ENCODE data around the gene PRMT6. TPM values are rescaled to one million over a fixed set of nuclear protein-coding genes. Genes with fewer than 3 reads are reported as not detected.

The PRMT6 gene
- total and polyA plus RNA-seq, 10 of the 15 experiments (the other 5 are each of a cell fraction or from before 2014, with no cell fraction given) = 6.0 to 38.6 (median 26.3) TPM

DNA sequence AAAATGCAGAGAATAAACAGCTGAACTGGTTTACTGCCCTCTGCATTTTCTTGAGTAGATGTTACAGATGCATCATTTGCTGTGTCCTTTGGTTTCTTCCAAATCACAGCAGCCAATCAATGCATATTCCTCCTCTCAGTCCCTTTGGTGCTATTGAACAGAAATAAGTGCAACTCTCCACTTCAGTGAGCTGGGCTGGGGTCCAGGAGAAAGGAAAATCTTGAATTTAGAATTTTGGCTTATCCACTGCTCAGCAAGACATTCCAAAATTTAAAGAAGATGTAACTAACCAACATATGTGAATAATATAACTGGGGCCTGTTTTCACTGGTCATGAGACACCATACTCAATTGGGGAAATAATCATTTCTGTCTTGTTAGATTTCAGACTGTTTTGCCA is 39.2 kb downstream of the PRMT6 start:
- FAIRE-seq = no peak

More for the DNA sequence above, 39.2 kb downstream of the PRMT6 start:
- H3K27me3 ChIP-seq (replicated peaks in 1 of 2; ENCODE audit: control insufficient read depth in 2 of 2, insufficient read depth in 2 of 2, low read length in 1 of 2) = no peaks in the 10 kb centered on the region
- no peak overlapping the region for H3K4me3 ChIP-seq
- no peaks in the 10 kb centered on the region for H3K4me1 ChIP-seq (ENCODE audit: control insufficient read depth, insufficient read depth, low read length)
- ChIA-PET SMC1A (ENCODE audit: uncharacterized antibody, unreplicated experiment) (no interaction called here), POLR2A (no interaction called here), CTCF (no interaction called here), RAD21 (ENCODE audit: unreplicated experiment) (no interaction called here)
- H3K27ac ChIP-seq (ENCODE audit: control insufficient read depth, insufficient read depth) = no peak overlapping the region
- H2AFZ ChIP-seq (ENCODE audit: control insufficient read depth, low read depth, low read length) = no peak overlapping the region
- in situ Hi-C loops (cut with MboI) = no loop called here
- H3K4me2 ChIP-seq (ENCODE audit: control insufficient read depth, insufficient read depth) = no peak overlapping the region
- TF ChIP-seq NBN (IDR thresholded peaks at IDR 0.05) (no peak), FOS (IDR thresholded peaks at IDR 0.05; ENCODE audit: borderline replicate concordance, extremely low read depth, insufficient read length) (no peak), ZBED1 (IDR thresholded peaks at IDR 0.05; ENCODE audit: borderline replicate concordance) (no peak), NR2F1 (conservative IDR thresholded peaks at IDR 0.05) (no peak), ZNF384 (IDR thresholded peaks at IDR 0.05; ENCODE audit: borderline replicate concordance, low read depth, low read length) (no peak), HCFC1 (IDR thresholded peaks at IDR 0.05; ENCODE audit: low read length) (no peak), BMI1 (IDR thresholded peaks at IDR 0.05; ENCODE audit: borderline replicate concordance) (no peak), CHD2 (IDR thresholded peaks at IDR 0.05; ENCODE audit: borderline replicate concordance, low read depth, low read length) (no peak), POU2F2 (IDR thresholded peaks at IDR 0.05; ENCODE audit: borderline replicate concordance, low read depth, low read length) (no peak), ESRRA (IDR thresholded peaks at IDR 0.05; ENCODE audit: low read length) (no peak), ZNF274 (IDR thresholded peaks at IDR 0.05; ENCODE audit: insufficient read depth, insufficient read length) (no peak)
- TF ChIP-seq, protein P1, sequence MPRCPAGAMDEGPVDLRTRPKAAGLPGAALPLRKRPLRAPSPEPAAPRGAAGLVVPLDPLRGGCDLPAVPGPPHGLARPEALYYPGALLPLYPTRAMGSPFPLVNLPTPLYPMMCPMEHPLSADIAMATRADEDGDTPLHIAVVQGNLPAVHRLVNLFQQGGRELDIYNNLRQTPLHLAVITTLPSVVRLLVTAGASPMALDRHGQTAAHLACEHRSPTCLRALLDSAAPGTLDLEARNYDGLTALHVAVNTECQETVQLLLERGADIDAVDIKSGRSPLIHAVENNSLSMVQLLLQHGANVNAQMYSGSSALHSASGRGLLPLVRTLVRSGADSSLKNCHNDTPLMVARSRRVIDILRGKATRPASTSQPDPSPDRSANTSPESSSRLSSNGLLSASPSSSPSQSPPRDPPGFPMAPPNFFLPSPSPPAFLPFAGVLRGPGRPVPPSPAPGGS (IDR thresholded peaks at IDR 0.05; ENCODE audit: borderline replicate concordance, insufficient read depth, low read depth, low read length, poor library complexity, severe bottlenecking) = no peak
- TF ChIP-seq, protein P2, sequence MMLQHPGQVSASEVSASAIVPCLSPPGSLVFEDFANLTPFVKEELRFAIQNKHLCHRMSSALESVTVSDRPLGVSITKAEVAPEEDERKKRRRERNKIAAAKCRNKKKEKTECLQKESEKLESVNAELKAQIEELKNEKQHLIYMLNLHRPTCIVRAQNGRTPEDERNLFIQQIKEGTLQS (IDR thresholded peaks at IDR 0.05; ENCODE audit: borderline replicate concordance, extremely low read depth, low read depth, low read length) = no peak
- TF ChIP-seq, protein P3, sequence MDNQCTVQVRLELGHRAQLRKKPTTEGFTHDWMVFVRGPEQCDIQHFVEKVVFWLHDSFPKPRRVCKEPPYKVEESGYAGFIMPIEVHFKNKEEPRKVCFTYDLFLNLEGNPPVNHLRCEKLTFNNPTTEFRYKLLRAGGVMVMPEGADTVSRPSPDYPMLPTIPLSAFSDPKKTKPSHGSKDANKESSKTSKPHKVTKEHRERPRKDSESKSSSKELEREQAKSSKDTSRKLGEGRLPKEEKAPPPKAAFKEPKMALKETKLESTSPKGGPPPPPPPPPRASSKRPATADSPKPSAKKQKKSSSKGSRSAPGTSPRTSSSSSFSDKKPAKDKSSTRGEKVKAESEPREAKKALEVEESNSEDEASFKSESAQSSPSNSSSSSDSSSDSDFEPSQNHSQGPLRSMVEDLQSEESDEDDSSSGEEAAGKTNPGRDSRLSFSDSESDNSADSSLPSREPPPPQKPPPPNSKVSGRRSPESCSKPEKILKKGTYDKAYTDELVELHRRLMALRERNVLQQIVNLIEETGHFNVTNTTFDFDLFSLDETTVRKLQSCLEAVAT (IDR thresholded peaks at IDR 0.05) = no peak
- TF ChIP-seq, protein P4, sequence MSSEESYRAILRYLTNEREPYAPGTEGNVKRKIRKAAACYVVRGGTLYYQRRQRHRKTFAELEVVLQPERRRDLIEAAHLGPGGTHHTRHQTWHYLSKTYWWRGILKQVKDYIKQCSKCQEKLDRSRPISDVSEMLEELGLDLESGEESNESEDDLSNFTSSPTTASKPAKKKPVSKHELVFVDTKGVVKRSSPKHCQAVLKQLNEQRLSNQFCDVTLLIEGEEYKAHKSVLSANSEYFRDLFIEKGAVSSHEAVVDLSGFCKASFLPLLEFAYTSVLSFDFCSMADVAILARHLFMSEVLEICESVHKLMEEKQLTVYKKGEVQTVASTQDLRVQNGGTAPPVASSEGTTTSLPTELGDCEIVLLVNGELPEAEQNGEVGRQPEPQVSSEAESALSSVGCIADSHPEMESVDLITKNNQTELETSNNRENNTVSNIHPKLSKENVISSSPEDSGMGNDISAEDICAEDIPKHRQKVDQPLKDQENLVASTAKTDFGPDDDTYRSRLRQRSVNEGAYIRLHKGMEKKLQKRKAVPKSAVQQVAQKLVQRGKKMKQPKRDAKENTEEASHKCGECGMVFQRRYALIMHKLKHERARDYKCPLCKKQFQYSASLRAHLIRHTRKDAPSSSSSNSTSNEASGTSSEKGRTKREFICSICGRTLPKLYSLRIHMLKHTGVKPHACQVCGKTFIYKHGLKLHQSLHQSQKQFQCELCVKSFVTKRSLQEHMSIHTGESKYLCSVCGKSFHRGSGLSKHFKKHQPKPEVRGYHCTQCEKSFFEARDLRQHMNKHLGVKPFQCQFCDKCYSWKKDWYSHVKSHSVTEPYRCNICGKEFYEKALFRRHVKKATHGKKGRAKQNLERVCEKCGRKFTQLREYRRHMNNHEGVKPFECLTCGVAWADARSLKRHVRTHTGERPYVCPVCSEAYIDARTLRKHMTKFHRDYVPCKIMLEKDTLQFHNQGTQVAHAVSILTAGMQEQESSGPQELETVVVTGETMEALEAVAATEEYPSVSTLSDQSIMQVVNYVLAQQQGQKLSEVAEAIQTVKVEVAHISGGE (CRISPR knock-in tag; IDR thresholded peaks at IDR 0.05) = no peak
- TF ChIP-seq, protein P5, sequence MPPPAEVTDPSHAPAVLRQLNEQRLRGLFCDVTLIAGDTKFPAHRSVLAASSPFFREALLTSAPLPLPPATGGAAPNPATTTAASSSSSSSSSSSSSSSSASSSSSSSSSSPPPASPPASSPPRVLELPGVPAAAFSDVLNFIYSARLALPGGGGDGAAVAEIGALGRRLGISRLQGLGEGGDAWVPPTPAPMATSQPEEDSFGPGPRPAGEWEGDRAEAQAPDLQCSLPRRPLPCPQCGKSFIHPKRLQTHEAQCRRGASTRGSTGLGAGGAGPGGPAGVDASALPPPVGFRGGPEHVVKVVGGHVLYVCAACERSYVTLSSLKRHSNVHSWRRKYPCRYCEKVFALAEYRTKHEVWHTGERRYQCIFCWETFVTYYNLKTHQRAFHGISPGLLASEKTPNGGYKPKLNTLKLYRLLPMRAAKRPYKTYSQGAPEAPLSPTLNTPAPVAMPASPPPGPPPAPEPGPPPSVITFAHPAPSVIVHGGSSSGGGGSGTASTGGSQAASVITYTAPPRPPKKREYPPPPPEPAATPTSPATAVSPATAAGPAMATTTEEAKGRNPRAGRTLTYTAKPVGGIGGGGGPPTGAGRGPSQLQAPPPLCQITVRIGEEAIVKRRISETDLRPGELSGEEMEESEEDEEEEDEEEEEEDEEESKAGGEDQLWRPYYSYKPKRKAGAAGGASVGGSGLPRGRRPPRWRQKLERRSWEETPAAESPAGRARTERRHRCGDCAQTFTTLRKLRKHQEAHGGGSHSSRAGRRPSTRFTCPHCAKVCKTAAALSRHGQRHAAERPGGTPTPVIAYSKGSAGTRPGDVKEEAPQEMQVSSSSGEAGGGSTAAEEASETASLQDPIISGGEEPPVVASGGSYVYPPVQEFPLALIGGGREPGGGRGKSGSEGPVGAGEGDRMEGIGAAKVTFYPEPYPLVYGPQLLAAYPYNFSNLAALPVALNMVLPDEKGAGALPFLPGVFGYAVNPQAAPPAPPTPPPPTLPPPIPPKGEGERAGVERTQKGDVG (CRISPR knock-in tag; IDR thresholded peaks at IDR 0.05) = no peak
- ATAC-seq (no peak), DNase-seq (ENCODE audit: low read depth, low spot score) (no peak)
- H3K9me3 ChIP-seq (replicated peaks; ENCODE audit: control insufficient read depth, insufficient read depth, low read length) = no peaks in the 10 kb centered on the region
- H4K20me1 ChIP-seq (ENCODE audit: control insufficient read depth, insufficient read depth) = no peaks in the 10 kb centered on the region
- BruUV-seq (replicated peaks) = no TSS peak
- intact Hi-C loops (cut with micrococcal nuclease; ENCODE audit: unreplicated experiment) = no loop called here
- no peaks in the 10 kb centered on the region for H3K79me2 ChIP-seq (ENCODE audit: control insufficient read depth, insufficient read depth, low read length)
- no peak overlapping the region for H3K9ac ChIP-seq (ENCODE audit: control insufficient read depth, insufficient read depth, low read length)
- no peaks in the 10 kb centered on the region for H3K36me3 ChIP-seq (ENCODE audit: control insufficient read depth in 2 of 2, insufficient read depth in 2 of 2, low read length in 1 of 2)

Measured in GM12878 (cell line).